PC-9 (cell line): ENCODE results near the gene SRSF7. TPM values are rescaled to one million over a fixed set of nuclear protein-coding genes. Genes with fewer than 3 reads are reported as not detected.

ENCODE experiments used
- BruUV-seq: library from RNA; stranded (reverse); fragments of 400-500 nt; replicated peaks from 2 replicates; lab custom pipeline; 2021; lab: Mats Ljungman, UMichigan
- CTCF ChIA-PET: fragments of 300-600 bp; sonication (Branson Sonifier 250); formaldehyde crosslinking; loops from one replicate; lab custom pipeline; 2022; ENCODE audit warnings: antibody characterized with exemption; lab: Charles Lee
- POLR2A ChIA-PET: fragments of 300-600 bp; sonication (Branson Sonifier 250); formaldehyde crosslinking; loops from one replicate; lab custom pipeline; 2022; ENCODE audit warnings: antibody characterized with exemption; ENCODE audit not compliant: unreplicated experiment; lab: Charles Lee
- DNase-seq, 2 experiments: peaks; one replicate each; pipeline versions ENCODE4 v3.0.0 to v3.0.0-alpha.2; 2015 to 2022; ENCODE audit warnings: mixed read lengths in 1 of 2
- H2AFZ ChIP-seq: fragments of 200-600 bp; sonication (generic); 2 replicates; pipeline ENCODE4 v1.8.1; 2017; ENCODE audit warnings: antibody characterized with exemption
- H3F3A ChIP-seq: fragments of 200-600 bp; sonication (generic); 2 replicates; pipeline ENCODE4 v1.8.1; 2017; ENCODE audit warnings: antibody characterized with exemption, mild to moderate bottlenecking, low read depth; ENCODE audit not compliant: insufficient read depth
- H3K27ac ChIP-seq: fragments of 200-600 bp; sonication (generic); 2 replicates; pipeline ENCODE4 v1.6.1; 2016; ENCODE audit warnings: mixed run types
- H3K27me3 ChIP-seq: fragments of 200-600 bp; sonication (generic); 2 replicates; pipeline ENCODE4 v1.6.1; 2016; ENCODE audit warnings: low read depth, mixed run types; ENCODE audit not compliant: insufficient read depth
- H3K36me3 ChIP-seq: fragments of 200-600 bp; sonication (generic); 2 replicates; pipeline ENCODE4 v1.6.1; 2016; ENCODE audit warnings: low read depth, mixed run types
- H3K4me1 ChIP-seq: fragments of 200-600 bp; sonication (generic); replicated peaks from 2 replicates; pipeline ENCODE4 v1.6.1; 2016; ENCODE audit warnings: mixed run types; ENCODE audit not compliant: insufficient read depth
- H3K4me2 ChIP-seq: fragments of 200-600 bp; sonication (generic); 2 replicates; pipeline ENCODE4 v1.6.1; 2017; ENCODE audit warnings: mixed run types
- H3K4me3 ChIP-seq: fragments of 200-600 bp; sonication (generic); 2 replicates; pipeline ENCODE4 v1.6.1; 2016; ENCODE audit warnings: mixed run types
- H3K79me2 ChIP-seq: fragments of 200-600 bp; sonication (generic); 2 replicates; pipeline ENCODE4 v1.6.1; 2017; ENCODE audit warnings: low read depth, mixed run types
- H3K9me2 ChIP-seq: fragments of 200-600 bp; sonication (generic); 2 replicates; pipeline ENCODE4 v1.8.1; 2017; ENCODE audit warnings: mild to moderate bottlenecking; ENCODE audit not compliant: insufficient read depth
- H3K9me3 ChIP-seq: fragments of 200-600 bp; sonication (generic); 2 replicates; pipeline ENCODE4 v1.8.1; 2016; ENCODE audit warnings: low read depth; ENCODE audit not compliant: insufficient read depth
- H4K20me1 ChIP-seq: fragments of 200-600 bp; sonication (generic); 2 replicates; pipeline ENCODE4 v1.8.1; 2017; ENCODE audit not compliant: insufficient read depth
- CTCF ChIP-seq: fragments of 200-600 bp; sonication (generic); conservative IDR thresholded peaks from 2 replicates; pipeline ENCODE4 v1.6.1; 2017; ENCODE audit warnings: mixed run types, antibody characterized with exemption, mild to moderate bottlenecking, moderate library complexity
- EZH2 ChIP-seq: fragments of 200-600 bp; sonication (generic); IDR thresholded peaks from 2 replicates; pipeline ENCODE4 v1.8.0; 2017; ENCODE audit warnings: antibody characterized with exemption, low read depth
- intact Hi-C: fragments of 100-400 bp; cut with micrococcal nuclease; formaldehyde crosslinking; loops from one replicate; pipeline ENCODE4 v1.10.0; 2022; ENCODE audit not compliant: unreplicated experiment
- total RNA-seq: library from RNA; stranded (reverse); gene quantifications from 2 replicates; pipeline ENCODE4 v1.2.3, GENCODE V29; 2021

Gene SRSF7
- total RNA-seq, 1 experiment from 2014 or later = 111 TPM

GRCh38 chr2:38735999-38736320 lies 15.2 kb downstream of the SRSF7 start:
- no peak for TF ChIP-seq EZH2
- no peak for TF ChIP-seq CTCF
- no peaks in the 10 kb centered on the region for H3K9me2 ChIP-seq
- no peaks in the 10 kb centered on the region for H3K36me3 ChIP-seq
- intact Hi-C loops = no loop called here
- no peak overlapping the region for H2AFZ ChIP-seq
- H3F3A ChIP-seq = peaks cover 10% of the 10 kb centered on the region
- H3K4me3 ChIP-seq = no peak overlapping the region
- H3K4me2 ChIP-seq = no peak overlapping the region
- H3K27me3 ChIP-seq = no peaks in the 10 kb centered on the region
- no peaks in the 10 kb centered on the region for H3K79me2 ChIP-seq
- peaks cover 6% of the 10 kb centered on the region; the same call in 1 of the 2 replicates for H4K20me1 ChIP-seq
- H3K27ac ChIP-seq = no peak overlapping the region
- DNase-seq = no peak
- ChIA-PET CTCF (no interaction called here), POLR2A (interaction anchor here (0.6 to 0.7 kb wide), 2 partner anchors 134 to 373 kb away, joined by 3 to 4 read pairs; no protein-coding TSS in a partner anchor)
- no TSS peak for BruUV-seq
- H3K4me1 ChIP-seq = no peaks in the 10 kb centered on the region
- H3K9me3 ChIP-seq = no peaks in the 10 kb centered on the region

- Histone ChIP-seq H3K9me3 (no peaks in the 10 kb centered on the region), H3K79me2 (no peaks in the 10 kb centered on the region), H2AFZ (no peak overlapping the region), H4K20me1 (no peaks in the 10 kb centered on the region), H3K27me3 (no peaks in the 10 kb centered on the region), H3K4me2 (no peak overlapping the region), H3K4me3 (no peak overlapping the region), H3K4me1 (no peaks in the 10 kb centered on the region), H3F3A (peaks cover 8% of the 10 kb centered on the region), H3K9me2 (no peaks in the 10 kb centered on the region), H3K36me3 (no peaks in the 10 kb centered on the region), H3K27ac (no peak overlapping the region)
- intact Hi-C loops = no loop called here
- no peak for DNase-seq
- no peak for TF ChIP-seq CTCF
- no peak for TF ChIP-seq EZH2
- ChIA-PET POLR2A (interaction anchor here (0.7 kb wide), 1 partner anchor 386 kb away, joined by 6 read pairs; no protein-coding TSS in a partner anchor), CTCF (interaction anchor here (0.6 to 0.7 kb wide), 3 partner anchors 132 to 752 kb away, joined by 3 to 4 read pairs (median 3); partner anchors contain the start of gene HNRNPLL)
- TSS peak; percentile 91 for BruUV-seq
Measured at GRCh38 chr2:38734299-38735058, 16.7 kb downstream of the SRSF7 start.

GRCh38 chr2:38733300-38733971 lies 17.7 kb downstream of the SRSF7 start:
- Histone ChIP-seq H3K4me1 (no peaks in the 10 kb centered on the region), H3K79me2 (no peaks in the 10 kb centered on the region), H3K9me3 (no peaks in the 10 kb centered on the region), H3F3A (peaks cover 7% of the 10 kb centered on the region), H3K27ac (no peak overlapping the region), H3K27me3 (no peaks in the 10 kb centered on the region), H3K9me2 (no peaks in the 10 kb centered on the region), H4K20me1 (no peaks in the 10 kb centered on the region), H3K4me2 (no peak overlapping the region), H3K4me3 (no peak overlapping the region), H2AFZ (no peak overlapping the region), H3K36me3 (no peaks in the 10 kb centered on the region)
- ChIA-PET POLR2A (no interaction called here), CTCF (no interaction called here)
- BruUV-seq = no TSS peak
- TF ChIP-seq CTCF (no peak), EZH2 (no peak)
- intact Hi-C loops = no loop called here
- DNase-seq = no peak
